Activated CD8-positive, alpha-beta memory T cell treated with anti-CD3 and anti-CD28 coated beads, Interleukin-2, amount 50 U/mL, for 1 hour (primary cell): ENCODE data around the gene PDE8B.

Source experiments
- DNase-seq: peaks from one replicate; pipeline ENCODE4 v3.0.0-alpha.2; 2020; ENCODE audit errors: extremely low read depth

Gene PDE8B

GRCh38 chr5:77294185-77294584, 83.7 kb downstream of the PDE8B start:
- DNase-seq = no peak

- no peak for DNase-seq
Measured at GRCh38 chr5:77295863-77296378, 85.4 kb downstream of the PDE8B start.

DNA sequence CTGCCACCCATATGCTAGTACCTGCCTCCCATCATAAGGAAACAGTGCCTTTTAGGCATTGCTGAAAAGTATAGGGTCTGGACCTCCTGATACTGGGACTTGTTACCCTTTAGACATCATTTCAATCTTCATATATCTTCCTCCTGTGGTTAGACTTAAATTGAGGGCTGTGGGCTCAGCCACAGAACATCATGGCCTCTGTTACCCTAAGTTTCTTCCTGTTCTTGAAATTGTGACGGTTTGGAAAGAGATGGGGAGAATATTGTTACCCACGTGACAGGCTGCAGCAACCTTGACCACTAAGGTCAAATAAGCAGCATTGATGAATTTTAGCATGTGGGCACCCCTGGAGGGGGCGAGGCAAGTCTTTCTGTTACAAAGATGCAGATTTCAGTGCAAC, 87.7 kb downstream of the PDE8B start:
- DNase-seq = no peak

DNA sequence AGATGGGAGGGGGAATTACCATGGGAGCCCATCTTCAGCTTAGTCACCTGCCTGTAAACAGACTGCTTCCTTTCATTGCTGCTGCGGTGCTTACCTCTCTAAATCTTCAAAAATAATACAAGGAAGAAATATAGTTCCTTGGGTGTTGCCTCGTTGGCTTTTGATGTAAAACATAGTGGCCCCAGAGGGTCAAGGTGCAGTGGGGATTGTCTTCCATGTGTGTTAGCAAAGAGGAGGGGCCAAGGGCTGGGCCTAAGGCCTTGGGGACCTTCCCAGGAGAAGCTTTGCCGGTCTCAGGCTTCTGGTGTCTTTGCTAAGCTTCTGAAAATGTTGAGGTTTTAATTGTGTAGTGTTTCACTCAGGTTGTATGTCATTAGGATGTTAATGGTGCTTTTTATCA, 90.0 kb downstream of the PDE8B start:
- DNase-seq = no peak

DNA sequence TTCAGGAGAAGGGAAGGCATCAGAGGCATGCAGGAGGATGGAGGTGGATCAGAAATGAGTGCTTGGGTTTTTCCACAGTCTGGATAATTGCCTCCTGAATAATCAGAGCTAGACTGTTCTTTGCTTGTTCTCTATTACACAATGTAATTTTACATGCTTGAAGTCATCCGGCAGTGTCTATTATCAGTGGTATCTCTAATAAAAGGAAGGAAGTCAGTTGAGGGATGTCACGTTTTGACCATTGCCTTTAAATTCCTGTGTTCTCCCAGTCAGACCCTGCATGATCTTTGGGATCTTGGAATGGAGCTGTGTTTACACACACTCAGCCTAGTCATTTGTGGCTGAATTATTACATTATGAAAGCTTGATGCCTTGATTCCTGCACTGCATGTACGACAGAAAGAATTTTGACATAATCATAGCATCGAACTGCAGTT, 91.0 kb downstream of the PDE8B start:
- DNase-seq = no peak

- no peak for DNase-seq
Measured at GRCh38 chr5:77302247-77302646, 91.8 kb downstream of the PDE8B start.

GRCh38 chr5:77302653-77303052, 92.2 kb downstream of the PDE8B start:
- DNase-seq = no peak

GRCh38 chr5:77304388-77304787, 93.9 kb downstream of the PDE8B start:
- no peak for DNase-seq

- no peak for DNase-seq
Measured at GRCh38 chr5:77305222-77305846, 94.9 kb downstream of the PDE8B start.

DNA sequence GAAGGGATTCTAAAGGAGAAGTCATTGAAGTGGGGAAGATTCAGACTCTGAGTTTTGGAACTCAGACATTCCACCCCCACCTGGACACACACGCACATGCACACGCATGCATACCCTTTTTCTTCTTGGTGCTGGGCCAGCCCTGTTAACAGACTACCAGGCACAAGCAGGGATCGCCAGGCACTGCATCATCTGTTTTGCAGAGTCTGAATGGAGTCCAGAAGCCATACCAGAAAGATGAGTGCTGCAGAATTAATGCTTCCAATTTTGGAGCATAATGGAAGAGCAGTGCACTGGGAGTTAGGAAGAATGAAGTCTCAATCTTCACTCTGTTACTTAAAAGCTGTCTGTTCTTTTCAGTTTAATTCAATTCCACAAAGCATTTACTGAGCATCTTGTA, 95.5 kb downstream of the PDE8B start:
- DNase-seq = no peak

DNA sequence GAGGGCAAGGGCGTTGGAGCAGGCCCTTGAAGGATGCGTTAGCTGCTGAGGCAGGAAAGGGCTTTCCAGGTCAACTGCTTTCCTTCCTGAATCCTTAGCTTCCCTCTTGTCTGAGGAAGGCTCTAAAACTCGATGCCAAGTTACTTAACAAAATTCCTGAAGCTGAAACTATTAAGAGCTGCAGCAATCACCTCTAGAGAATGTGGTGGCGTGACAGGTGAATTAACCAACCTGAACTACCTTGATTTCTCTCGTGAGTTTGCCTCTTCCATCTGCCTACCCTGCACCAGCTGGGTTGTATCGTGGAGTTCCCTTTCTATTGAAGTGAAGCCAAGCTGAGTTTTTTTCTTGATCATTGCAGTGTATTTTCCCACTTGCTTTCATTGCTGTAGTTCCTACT, 96.1 kb downstream of the PDE8B start:
- no peak for DNase-seq

DNA sequence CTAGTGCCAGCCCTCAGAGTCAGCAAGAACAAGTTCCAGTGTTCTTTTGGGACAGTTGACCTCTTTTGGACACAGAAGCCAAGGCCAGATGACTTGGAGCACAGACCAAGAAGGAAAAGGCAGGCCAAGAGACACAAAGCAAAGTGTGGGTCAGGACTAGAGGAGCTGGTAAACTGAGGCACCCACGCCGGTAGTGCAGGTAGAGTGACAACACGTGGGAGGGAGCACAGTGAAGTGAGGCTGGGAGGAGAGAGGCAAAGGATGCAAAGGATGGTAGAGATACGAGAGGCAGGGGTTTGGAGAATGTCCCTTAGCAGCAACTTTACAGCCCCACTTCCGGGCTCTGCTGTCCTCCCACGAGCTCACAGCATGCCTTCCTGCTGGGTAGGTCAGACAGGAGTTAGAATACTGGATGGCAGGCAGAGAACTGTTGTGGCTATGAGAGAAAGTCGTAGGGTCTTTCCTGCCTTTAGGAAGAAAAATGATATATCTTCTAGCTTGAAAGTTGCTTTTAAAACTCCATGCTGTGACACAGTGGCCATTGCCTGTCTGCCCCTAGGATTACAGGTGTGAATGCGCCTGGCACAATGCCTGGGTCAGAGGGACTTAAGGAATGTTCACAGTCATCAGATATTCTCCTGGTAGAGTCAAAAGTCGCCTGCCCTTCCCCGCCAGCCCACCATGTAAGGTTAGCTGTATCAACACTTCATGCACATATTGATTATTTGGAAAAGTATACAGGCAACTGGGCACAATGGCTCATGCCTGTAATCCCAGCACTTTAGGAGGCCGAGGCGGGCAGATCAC, 97.9 kb downstream of the PDE8B start:
- no peak for DNase-seq

GRCh38 chr5:77309140-77309539, 98.7 kb downstream of the PDE8B start:
- DNase-seq = no peak

- DNase-seq = no peak
Measured at GRCh38 chr5:77310494-77311213, 100.2 kb downstream of the PDE8B start.

- no peak for DNase-seq
Measured at GRCh38 chr5:77311214-77311571, 100.7 kb downstream of the PDE8B start.

DNA sequence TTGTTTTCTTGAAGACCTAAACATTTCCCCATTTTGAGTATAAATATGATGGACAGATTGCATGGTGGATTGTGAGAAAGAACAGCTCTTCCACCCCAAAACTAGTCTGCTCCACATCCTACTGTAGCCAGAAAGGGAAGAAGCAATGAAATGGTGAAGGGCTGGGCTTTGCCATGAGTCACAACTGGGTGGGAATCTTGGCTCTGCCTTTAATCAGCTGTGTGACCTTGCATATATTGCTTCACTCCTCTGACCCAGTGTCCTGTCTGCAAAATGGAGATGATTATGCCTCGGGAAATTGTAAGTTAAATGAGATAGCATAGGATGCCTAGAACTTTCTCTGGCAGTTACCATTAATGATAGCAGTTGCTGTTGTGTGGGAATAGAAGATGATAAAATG, 101.9 kb downstream of the PDE8B start:
- no peak for DNase-seq

DNA sequence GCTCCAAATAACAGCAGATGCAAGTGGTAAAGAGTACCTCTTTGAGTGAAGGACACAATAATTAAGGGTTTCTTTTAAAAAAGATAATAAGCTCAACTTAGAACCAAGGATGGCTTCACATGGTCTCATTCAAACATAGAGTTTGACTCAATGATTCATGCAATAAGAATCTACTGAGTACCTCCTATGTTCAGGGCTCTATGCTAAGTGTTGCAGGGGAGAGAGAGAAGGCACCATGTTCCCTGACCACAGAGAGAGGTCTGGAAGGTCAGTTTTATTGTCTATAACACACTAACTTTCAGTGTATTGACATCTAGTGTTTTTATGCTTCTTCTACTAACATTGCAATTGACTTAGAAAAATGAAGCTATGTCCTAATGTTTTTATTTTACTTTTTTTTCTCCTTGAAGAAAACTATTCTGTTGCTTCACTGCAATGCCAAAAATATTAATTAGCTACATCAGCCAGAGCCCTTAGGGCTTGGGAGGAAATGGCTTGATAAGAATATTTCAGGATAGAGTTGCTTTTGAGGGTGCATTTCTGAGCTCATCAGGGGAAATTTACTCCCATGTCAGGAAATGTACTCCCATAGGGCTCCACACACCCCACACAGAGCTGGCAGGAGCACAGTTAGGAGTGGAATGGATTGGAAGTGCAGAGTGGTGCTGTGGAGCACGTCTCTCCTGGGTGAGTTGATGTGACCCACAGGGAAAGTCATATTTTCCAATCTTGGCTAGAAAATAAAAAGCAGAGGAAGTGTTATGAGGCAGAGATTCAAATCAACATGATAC, 106.6 kb downstream of the PDE8B start:
- no peak for DNase-seq

DNA sequence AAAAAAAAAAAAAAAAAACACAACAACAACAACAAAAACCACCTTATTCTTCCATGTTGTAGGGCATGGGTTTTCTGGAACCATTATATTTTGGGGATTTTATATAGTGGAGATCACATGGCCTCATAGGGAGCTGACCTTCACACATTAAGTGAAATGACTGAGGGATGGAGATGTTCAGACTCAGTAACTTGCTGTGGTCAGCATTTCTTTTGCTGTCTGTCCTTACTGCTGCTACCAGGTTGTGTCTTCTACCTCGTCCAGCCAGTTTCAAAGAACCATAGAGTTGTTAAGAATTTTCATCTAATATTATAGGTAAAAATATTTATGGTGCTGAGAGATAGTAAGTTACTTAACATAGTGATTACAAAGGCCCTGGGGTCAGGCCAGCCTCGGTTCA, 107.6 kb downstream of the PDE8B start:
- no peak for DNase-seq

DNA sequence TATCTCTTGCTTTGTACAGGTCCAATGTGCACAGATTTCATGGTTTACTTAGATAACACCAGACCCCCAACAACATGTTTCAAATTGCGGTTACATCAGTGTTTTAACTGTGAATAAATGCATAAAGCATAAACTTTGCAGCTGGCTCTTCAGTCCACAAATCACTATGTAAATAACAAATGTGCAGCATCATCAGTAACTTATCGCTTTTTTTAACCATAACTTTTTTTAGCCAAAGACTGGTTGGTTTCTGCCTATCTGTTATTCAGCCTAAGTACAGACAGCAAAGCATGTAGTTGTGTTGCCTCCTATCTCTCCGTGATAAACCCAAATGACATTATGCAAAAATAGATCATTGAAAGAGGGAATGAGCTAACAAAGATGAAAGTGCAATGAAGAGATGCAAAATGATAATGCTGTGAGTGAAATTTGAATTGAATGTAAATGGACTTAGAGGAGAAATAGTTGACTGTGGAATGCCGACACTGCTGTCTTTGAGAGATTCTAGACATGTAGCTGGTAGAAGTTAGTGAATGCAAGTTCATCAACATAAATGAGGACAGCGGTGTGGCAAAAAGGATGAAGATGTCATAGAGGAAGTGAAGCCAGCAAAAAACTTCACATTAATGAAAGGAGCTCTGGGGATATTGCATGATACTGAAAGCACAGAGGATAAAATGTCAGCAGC, 108.8 kb downstream of the PDE8B start:
- DNase-seq = no peak

DNA sequence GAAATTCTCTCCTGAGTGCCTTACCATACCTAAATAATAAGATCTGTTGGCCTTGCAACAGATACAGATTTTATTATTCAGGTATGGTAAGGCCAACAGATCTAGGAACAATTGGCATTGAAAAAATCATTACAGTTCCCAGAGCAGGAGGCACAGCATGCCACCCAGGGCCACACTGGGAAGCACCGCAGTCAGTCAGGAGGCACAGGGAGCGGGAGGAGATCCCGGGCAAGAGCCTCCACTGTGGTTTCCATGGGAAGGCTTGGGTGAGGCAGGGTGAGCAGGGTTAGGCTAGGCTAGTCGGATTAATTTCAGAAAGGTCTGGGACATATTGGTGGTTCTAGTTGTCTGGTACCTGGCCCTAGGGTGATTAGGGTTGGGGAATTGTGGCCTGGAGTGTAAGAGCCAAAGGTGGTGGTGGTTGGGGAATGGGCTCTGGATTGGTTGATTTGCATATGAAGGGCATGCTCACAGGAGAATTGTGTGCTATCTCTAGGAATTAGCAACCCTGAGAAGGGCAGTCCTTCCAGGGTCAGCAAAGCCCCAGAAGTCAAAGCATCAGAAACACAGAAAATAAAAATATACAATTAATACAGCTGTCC, 111.4 kb downstream of the PDE8B start:
- no peak for DNase-seq

DNA sequence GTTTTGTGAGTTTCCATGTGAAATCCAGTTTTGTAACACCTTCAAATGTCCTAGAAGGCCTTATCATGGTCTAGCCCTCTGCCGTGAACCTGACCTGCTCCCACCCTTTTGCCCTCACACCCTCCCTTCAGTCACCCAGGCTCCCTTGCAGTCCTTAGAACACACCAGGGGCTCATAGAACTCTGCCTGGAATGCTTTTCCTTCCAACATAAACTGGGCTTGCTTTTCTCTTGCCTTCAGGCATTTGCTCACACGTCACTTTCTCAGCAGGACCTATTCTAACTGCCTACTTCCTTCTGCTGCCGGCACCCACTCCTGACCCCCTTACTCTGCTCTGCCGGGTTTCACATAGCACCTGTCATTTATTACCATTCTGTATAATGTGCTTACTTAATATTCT, 111.9 kb downstream of the PDE8B start:
- no peak for DNase-seq
